ENCODE measurements around the gene CAMTA1. TPM values are rescaled to one million over a fixed set of nuclear protein-coding genes. Genes with fewer than 3 reads are reported as not detected.
A peak's percentile ranks its signal among the peaks of the same experiment; 100 is the strongest.
"Not testable (repeated sequence)": the region's sequence is repeated elsewhere in the genome, so short reads cannot be mapped to it uniquely, and the experiment has no call there.

Gene CAMTA1, protein sequence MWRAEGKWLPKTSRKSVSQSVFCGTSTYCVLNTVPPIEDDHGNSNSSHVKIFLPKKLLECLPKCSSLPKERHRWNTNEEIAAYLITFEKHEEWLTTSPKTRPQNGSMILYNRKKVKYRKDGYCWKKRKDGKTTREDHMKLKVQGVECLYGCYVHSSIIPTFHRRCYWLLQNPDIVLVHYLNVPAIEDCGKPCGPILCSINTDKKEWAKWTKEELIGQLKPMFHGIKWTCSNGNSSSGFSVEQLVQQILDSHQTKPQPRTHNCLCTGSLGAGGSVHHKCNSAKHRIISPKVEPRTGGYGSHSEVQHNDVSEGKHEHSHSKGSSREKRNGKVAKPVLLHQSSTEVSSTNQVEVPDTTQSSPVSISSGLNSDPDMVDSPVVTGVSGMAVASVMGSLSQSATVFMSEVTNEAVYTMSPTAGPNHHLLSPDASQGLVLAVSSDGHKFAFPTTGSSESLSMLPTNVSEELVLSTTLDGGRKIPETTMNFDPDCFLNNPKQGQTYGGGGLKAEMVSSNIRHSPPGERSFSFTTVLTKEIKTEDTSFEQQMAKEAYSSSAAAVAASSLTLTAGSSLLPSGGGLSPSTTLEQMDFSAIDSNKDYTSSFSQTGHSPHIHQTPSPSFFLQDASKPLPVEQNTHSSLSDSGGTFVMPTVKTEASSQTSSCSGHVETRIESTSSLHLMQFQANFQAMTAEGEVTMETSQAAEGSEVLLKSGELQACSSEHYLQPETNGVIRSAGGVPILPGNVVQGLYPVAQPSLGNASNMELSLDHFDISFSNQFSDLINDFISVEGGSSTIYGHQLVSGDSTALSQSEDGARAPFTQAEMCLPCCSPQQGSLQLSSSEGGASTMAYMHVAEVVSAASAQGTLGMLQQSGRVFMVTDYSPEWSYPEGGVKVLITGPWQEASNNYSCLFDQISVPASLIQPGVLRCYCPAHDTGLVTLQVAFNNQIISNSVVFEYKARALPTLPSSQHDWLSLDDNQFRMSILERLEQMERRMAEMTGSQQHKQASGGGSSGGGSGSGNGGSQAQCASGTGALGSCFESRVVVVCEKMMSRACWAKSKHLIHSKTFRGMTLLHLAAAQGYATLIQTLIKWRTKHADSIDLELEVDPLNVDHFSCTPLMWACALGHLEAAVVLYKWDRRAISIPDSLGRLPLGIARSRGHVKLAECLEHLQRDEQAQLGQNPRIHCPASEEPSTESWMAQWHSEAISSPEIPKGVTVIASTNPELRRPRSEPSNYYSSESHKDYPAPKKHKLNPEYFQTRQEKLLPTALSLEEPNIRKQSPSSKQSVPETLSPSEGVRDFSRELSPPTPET (N-terminal part only)
- polyA plus RNA-seq (ENCODE audit: insufficient read depth in 1 of 5, insufficient read length in 5 of 5, low replicate concordance in 1 of 5) = 10 to 100 TPM; 41.0 to 56.5 (median 48.5) TPM
- long read RNA-seq, donor 1, transcript CAMTA1-208 (4 exons, 567 nt) = major isoform, 66 of 111 reads
- long read RNA-seq, donor 1, transcript CAMTA1-202 (5 exons, 431 nt) = minor isoform, 9 of 111 reads
- long read RNA-seq, donor 1, transcript CAMTA1-213 (3 exons, 538 nt) = minor isoform, 20 of 111 reads
- long read RNA-seq, donor 1, transcript CAMTA1-209 (4 exons, 863 nt) = minor isoform, 5 of 111 reads
- long read RNA-seq, donor 1, partial matches to known transcripts = 10 of 111 reads
- long read RNA-seq, donor 1, other reads (novel, unspliced or antisense) = 0 of 111 reads
- long read RNA-seq, donor 2, transcript CAMTA1-213 (3 exons, 538 nt) = minor isoform, 11 of 63 reads
- long read RNA-seq, donor 2, transcript CAMTA1-209 (4 exons, 863 nt) = minor isoform, 5 of 63 reads
- long read RNA-seq, donor 2, transcript CAMTA1-208 (4 exons, 567 nt) = major isoform, 40 of 63 reads
- long read RNA-seq, donor 2, transcript CAMTA1-202 (5 exons, 431 nt) = minor isoform, 6 of 63 reads
- long read RNA-seq, donor 2, partial matches to known transcripts = 0 of 63 reads
- long read RNA-seq, donor 2, other reads (novel, unspliced or antisense) = 0 of 63 reads
- long read RNA-seq, donor 3, transcript CAMTA1-213 (3 exons, 538 nt) = minor isoform, 19 of 73 reads
- long read RNA-seq, donor 3, transcript CAMTA1-208 (4 exons, 567 nt) = major isoform, 39 of 73 reads
- long read RNA-seq, donor 3, transcript CAMTA1-209 (4 exons, 863 nt) = minor isoform, 10 of 73 reads
- long read RNA-seq, donor 3, partial matches to known transcripts = 0 of 73 reads
- long read RNA-seq, donor 3, other reads (novel, unspliced or antisense) = 0 of 73 reads
- long read RNA-seq, donor 4, transcript CAMTA1-208 (4 exons, 567 nt) = major isoform, 24 of 36 reads
- long read RNA-seq, donor 4, transcript CAMTA1-213 (3 exons, 538 nt) = minor isoform, 8 of 36 reads
- long read RNA-seq, donor 4, partial matches to known transcripts = 0 of 36 reads
- long read RNA-seq, donor 4, other reads (novel, unspliced or antisense) = 0 of 36 reads
- long read RNA-seq, donor 5, transcript CAMTA1-209 (4 exons, 863 nt) = minor isoform, 6 of 86 reads
- long read RNA-seq, donor 5, transcript CAMTA1-208 (4 exons, 567 nt) = major isoform, 44 of 86 reads
- long read RNA-seq, donor 5, transcript CAMTA1-202 (5 exons, 431 nt) = minor isoform, 6 of 86 reads
- long read RNA-seq, donor 5, transcript CAMTA1-213 (3 exons, 538 nt) = minor isoform, 24 of 86 reads
- long read RNA-seq, donor 5, partial matches to known transcripts = 6 of 86 reads
- long read RNA-seq, donor 5, other reads (novel, unspliced or antisense) = 0 of 86 reads
- long read RNA-seq, donor 6, transcript CAMTA1-213 (3 exons, 538 nt) = minor isoform, 15 of 57 reads
- long read RNA-seq, donor 6, transcript CAMTA1-208 (4 exons, 567 nt) = major isoform, 33 of 57 reads
- long read RNA-seq, donor 6, transcript CAMTA1-209 (4 exons, 863 nt) = minor isoform, 5 of 57 reads
- long read RNA-seq, donor 6, partial matches to known transcripts = 0 of 57 reads
- long read RNA-seq, donor 6, other reads (novel, unspliced or antisense) = 0 of 57 reads
- long read RNA-seq, donor 7, transcript CAMTA1-209 (4 exons, 863 nt) = minor isoform, 6 of 61 reads
- long read RNA-seq, donor 7, transcript CAMTA1-213 (3 exons, 538 nt) = minor isoform, 13 of 61 reads
- long read RNA-seq, donor 7, transcript CAMTA1-208 (4 exons, 567 nt) = major isoform, 38 of 61 reads
- long read RNA-seq, donor 7, partial matches to known transcripts = 0 of 61 reads
- long read RNA-seq, donor 7, other reads (novel, unspliced or antisense) = 0 of 61 reads
- long read RNA-seq, donor 8, transcript CAMTA1-208 (4 exons, 567 nt) = major isoform, 19 of 28 reads
- long read RNA-seq, donor 8, partial matches to known transcripts = 0 of 28 reads
- long read RNA-seq, donor 8, other reads (novel, unspliced or antisense) = 0 of 28 reads

DNA sequence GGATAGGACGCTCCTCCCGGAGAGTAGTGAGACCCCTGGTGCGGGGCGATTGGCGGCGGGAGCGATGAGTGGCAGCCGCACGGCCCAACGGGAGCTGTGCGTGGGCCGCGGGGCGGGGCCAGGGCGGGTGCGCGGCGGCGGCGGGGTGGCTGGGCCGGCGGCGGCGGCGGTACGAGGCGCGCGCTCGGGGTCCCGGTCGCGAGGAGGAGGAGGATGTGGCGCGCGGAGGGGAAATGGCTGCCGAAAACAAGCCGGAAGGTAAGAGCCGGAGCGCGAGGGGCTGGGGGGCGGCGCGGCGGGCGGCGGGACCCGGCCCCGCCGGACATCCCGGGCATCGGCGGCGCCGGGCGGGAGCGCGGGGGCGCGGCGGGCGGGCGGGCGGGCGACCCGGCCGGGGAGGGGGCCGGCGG is at the start of gene CAMTA1:
Gene CAMTA1 (plus strand): TSS at position 137 of the 410 bp plus-strand sequence. CDS start 77 bp downstream, at position 214.
- no peak for DNase-seq

DNA sequence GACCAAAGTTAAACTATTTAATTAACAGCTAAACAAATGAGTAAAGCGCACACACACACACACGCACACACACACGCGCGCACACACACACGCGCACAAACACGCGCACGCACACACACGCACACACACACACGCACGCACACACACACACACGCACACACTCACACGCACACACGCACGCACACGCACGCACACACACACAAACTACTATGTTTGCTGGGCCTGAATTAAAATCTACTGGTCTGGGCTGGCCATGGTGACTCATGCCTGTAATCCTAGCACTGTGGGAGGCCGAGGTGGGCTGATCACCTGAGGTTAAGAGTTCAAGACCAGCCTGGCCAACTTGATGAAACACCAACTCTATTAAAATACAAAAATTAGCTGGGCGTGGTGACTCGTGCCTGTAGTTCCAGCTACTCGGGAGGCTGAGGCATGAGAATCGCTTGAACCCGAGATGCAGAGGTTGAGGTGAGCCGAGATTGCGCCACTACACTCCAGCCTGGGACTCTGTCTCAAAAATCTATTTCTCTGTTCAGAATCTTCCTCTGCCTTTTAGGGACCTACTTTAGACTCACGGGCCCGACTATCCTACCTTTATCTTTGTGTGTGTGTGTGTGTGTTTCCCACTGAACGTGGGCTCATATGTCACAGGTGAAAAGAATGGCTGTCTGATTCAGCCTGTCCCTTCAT is 46.1 kb upstream of the CAMTA1 start:
- no peak for DNase-seq

DNA sequence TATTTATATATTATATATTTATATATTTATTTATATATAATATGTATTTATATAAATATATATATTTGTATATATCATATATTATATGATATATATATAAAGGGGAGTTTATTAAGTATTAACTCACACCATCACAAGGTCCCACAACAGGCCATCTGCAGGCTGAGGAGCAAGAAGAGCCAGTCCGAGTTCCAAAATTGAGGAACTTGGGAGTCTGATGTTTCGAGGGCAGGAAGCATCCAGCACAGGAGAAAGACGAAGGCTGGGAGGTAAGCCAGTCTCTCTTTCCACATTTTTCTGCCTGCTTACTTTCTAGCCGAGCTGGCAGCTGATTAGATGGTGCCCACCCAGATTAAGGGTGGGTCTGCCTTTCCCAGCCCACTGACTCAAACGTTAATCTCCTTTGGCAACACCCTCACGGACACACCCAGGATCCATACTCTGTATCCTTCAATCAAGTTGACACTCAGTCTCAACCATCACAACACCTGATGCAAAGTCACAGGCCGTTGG is 42.5 kb upstream of the CAMTA1 start:
- not testable (repeated sequence) for DNase-seq

DNA sequence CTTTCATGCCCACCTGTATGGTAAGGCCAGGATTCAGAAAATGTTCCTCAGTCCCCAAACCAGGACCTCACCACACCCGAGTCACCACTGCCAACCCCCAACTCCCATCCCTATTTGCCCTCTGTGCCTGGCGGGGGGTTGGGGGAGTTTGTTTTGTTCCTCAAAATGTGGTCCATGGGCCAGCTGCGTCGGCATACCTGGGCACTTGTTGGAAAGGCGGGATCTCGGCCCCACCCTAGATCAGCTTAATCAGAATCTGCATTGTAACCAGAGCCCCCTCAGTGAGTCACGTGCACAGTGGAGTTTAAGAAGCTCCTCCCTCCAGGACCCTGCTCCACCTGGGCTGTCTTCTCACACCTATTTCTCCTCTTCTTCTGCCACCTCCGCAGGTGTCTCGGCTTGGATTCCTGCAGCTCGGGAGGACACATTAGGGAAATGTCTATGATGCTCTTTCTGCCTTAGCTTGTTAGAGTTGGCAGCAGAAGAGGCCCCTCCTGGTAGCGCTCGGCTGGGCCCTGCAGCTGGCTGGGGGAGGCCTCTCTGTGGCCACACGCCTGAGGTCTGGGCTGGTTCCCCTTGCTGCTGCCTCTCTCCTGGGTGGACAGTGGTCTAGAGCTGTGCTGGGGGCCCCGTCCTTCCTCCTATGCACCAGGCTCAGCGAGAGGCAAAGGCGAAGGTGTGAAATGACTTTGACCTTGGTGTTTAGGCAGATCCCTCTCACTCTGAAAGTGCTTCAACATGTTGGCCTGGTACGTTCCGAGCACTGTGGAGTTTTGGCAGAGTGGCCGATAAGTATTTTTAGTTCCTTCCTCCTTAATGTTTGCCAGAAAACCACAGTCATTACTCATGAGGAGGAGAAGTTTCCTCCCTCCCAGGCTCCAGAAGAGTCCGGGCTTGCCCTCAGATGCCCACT is 41.8 kb upstream of the CAMTA1 start:
- DNase-seq = peak; percentile 27 to 36

DNA sequence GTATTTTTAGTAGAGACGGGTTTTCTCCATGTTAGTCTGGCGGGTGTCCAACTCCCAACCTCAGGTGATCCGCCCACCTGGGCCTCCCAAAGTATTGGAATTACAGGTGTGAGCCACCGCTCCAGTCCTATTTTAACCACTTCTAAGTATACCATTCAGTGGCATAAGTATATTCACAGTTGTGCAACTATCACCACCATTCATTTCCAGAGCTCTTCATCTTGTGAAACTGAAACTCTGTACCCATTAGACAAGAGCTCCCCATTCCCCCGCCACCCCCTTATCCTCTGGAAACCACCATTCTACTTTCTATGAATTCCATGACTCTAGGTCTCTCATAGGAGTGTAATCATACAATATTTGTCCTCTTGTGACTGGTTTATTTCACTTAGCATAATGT is 40.2 kb upstream of the CAMTA1 start:
- no peak for DNase-seq

DNA sequence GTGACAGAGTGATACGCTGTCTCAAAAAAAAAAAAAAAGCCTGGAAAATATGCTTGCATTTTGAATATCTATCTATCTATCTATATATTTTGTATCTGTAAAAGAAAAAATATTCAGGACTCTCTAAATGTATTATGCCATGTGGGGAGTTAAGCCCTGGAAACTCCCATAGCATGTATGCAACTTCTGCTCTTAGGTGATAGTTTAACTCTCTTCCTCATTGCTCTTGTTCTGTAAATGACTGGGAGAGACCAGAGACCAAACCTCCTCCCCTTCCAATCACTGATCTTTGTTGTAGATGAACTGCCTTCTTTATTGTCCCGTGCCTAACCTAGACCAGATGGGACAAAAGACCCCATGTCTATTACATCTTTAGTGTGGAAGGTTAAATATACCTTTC is 37.6 kb upstream of the CAMTA1 start:
- no peak for DNase-seq

DNA sequence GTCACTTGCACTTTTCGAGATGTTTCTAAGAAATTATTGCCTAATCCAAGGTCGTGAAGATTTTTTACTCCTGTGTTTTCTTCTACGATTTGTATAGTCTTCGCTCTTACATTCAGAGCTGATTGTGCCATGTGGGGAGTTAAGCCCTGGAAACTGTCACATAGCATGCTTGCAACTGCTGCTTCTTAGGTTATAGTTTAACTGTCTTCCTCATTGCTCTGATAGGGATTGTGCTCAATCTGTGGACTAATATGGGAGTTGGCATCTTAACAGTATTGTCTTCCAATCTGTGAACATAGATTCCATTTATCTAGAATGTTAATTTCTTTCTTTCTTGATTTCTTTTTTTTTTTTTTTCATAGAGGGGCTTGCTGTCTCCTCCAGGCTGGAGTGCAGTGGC is 34.8 kb upstream of the CAMTA1 start:
- DNase-seq = no peak

DNA sequence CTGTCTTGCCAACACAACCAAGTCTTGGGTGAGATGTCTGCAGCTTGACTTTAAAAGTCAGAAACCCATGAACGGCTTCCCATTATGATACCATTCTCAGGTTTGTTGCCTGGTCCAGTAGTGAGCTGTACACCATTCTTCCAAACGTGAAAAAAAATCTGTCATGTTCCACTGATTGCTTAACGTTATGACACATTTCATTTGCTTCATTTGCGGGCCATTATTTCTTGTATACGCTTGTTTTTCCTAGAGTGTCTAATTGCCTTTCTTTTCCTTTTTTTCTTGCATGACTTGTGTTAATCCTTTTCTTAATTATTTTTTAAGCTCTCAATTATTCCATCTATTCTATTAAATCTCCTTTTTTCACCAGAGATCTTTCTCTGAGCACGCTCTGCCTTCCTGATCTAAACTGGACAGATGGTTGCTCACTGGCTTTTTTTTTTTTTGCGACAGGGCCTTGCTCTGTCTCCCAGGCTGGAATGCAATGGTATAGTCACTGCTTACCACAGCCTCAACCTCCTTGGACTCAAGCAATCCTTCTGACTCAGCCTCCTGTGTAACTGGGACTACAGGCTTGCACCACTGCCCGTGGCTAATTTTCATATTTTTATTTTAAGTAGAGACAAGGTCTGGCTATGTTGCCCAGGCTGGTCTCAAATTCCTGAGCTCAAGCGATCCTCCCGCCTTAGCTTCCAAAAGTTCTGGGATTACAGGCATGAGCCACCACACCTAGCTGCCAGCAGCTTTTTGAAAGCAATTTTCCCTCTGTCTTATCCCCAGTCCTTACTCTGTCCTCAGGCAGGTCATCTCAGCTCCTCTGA is 31.7 kb upstream of the CAMTA1 start:
- no peak for DNase-seq

DNA sequence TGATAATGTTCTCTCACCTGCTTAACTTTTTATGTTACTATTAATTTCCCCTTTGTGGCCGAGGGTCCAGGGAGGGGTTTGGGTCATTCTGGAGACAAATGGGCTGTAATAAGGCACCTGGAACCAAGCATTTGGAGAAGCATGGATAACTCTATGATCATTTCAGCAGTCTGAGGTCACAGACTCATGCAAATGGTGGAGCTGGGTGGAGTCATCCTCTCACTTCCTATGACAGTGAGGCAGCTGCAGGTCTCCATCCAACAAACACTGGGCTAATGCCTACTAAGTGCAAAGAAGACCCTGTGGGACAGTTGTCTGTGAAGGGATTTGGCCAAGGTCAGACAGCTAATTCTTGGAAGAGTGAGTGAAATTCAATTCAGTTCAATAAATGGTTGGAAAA is 28.8 kb upstream of the CAMTA1 start:
- DNase-seq = no peak

DNA sequence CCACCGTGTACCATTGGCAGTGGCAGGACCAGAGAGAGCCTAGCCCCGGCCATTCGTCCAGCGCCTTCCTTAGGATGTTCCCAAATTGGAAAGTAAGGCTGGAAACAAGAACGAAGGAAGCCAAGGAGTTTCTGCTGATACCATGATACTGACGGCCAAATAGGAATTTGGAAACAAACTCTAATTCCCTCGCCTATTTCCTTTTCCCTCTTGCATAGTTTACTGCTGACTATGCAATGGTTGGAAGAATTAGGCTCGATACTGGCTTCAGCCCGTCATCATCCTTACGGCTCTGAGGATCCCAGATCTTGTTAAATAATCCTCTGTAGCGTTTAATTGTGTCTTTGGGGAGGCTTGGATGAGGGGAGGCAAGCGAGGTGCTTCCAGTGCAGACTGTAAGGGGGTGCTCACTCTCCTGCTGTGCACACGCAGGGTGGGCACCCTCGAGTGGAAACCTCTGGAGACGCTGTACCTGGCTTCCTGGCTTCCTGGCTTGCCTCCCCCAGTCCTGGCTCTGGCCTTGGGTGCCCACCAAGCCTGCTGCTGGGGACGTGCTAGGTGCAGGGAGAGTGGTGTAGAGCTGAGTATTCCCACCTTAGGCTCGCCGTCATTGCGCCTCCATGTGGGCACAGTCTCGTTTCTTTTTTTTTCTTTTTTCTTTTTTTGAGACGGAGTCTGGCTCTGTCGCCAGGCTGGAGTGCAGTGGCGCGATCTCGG is 27.4 kb upstream of the CAMTA1 start:
- no peak for DNase-seq

DNA sequence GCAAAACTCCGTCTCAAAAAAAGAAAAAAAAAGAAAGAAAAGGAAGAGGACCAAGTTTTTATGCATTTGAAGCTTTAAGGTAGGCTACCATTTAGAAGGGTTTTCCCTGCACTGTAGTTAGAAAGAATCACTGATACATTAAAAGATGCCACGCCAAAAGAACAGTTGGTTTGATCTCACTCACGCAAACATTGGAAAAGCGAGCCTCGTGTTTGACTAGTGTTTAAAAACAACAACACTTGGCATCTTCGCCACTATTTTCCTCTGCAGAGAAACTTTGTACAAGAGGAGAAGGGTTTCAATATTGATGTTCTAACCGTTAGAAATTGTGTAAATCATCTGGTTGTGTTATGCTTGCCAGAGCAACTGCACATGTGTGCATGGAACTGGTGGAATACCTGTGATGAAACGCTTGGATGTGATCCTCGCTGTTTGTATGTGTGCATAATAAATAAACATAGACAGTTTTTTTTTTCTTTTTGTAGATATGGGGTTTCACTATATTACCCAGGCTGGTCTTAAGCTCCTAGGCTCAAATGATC is 24.0 kb upstream of the CAMTA1 start:
- DNase-seq = no peak

DNA sequence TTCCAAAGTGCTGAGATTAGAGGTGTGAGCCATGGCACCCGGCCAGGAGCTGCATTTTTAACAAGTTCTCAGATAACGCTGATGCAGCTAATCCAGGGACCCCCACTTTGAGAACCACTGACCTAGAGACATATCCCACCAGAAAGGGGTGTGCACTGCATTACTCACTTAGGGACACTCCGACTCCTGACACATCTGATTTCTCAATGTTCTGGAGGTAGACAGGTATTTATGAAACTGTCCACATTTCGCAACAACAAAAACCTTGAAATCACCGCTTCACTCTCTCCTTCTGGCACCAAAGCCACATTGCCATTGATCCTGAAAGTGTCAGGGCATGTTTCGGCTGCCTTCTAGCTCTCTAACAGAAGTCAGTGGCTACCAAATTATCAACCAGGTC is 23.2 kb upstream of the CAMTA1 start:
- DNase-seq = no peak

DNA sequence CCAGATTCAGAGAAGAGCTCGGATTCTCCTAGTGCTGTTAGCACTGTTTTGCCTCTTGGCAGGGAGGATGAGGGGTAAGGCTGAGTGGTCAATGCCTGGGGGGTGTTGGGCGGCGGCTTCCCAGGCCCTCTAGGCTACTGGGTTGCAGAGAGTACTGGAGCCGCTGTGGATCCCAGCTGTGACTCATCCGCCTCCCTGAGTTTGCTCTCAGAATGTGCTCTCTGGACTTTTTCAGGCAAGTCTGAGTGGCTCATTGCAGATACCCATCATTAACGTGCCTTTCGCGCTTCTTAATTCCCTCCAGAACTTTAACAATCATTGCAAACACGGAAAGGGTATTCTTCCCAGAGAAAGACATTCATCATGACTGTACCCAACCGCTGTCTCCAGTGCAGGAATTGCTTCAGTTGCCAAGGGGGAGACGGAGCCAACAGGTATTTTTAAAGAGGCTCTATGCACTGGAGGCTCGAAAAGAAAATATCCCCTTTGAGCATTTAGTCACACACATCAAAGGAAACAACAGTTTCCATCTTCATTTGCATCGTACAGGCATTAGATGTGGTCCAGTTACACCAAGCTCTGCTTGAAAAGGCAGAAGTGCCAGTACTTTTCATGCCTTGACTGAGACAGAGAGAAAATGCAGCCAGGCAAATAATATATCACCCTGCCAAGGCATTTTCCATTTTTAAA is 14.4 kb upstream of the CAMTA1 start:
- DNase-seq = no peak
